ENCODE results near the gene RRAS2.

DNA sequence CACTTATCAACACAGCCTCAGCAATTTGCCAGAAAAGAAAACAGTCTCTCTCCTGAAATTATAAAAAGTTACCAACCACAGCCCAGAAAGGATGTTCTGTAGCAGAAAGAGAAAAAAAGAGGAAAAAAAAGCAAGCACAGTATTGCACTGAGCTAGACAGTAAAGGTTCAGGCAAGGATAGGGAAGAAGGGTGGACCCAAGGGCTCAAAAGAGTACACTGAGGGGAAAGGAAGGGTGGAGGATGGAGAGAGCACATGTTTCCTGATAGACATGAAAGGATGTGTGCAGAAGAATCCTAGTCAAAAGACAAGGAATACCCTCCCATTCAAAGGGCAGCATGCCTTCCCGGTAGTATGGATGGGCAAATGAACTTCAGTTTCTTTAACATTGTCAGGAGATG is 59.1 kb downstream of the RRAS2 start:
- TF ChIP-seq POLR2AphosphoS5 (IDR thresholded peaks at IDR 0.05) (no peak), EP300 (IDR thresholded peaks at IDR 0.05) (no peak)

Data from esophagus muscularis mucosa (tissue), 3 donors.